HL-60/S4 (cell line): ENCODE data around the gene ACTR10.

Source experiments
- in situ Hi-C: fragments of 300-500 bp; cut with MboI; formaldehyde crosslinking; loops from 2 replicates; pipeline ENCODE4 v1.14.3; 2022; ENCODE audit warnings: low sequenced_read_pairs

Gene ACTR10

DNA sequence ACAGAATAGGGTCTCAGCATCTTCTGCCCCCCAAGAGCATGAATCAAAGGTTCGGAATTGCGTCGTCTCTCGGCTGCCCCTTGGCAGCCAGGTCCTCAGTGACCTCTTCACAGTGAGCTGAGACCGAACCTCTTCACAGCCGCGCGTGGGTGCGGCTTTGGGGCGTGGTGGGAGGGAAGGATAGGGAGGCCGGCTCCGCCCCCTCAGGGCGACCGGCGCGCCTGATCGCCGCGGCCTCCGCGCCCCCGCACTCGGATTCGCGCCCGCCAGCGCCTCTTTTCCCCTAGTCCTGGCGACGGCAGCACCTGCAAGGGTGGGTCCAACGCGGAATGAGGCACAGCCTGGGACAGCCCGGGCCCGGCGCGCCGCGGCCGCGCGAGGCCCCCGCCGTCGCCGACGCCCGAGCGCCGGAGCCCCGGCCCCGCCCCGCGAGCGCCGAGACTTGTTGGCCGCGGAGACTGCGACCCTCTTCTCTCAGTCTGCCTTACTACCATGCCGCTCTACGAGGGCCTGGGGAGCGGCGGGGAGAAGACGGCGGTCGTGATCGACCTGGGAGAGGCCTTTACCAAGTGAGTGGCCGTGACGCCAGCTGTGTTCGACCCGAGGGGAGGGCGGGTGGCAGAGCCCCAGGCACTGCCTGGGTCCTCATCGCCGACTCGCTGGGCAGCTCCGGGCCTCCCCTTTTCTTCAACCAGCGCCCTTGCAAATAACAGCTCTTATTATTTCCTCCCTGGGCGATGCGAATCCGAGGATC, at the start of gene ACTR10:
ACTR10 (plus strand) TSS at position 424 of the 754 bp plus-strand sequence; CDS start at position 493, 69 bp downstream.
- in situ Hi-C loops: no loop called here

DNA sequence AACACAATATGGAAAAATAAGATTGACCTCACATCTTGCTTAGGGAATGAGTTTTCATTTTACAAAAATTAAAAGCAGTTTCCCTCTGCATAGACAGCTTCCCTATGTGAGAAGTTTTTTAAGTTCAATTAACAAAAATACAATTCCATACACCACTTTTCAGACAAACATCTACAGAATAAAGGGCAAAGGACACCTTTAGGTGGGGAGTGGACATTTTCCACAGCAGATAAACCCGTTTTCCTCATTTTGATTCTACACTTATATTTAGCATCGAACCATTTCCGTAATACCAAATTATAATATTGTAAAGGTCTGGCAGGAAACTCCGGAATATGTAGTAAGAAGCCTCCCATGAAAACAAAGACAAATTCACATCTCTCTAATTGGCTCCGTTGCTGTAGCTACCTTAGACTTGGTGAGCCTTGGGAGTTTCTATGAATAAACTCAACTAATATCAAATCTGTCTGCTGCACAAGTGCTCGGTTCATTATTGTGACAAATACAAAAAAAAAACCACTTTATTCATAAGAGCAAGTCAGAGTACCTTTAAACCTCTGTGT, 49.6 kb upstream of the ACTR10 start:
- in situ Hi-C loops: no loop called here

GRCh38 chr14:58151133-58152013, 48.6 kb upstream of the ACTR10 start:
- in situ Hi-C loops: no loop called here

GRCh38 chr14:58152014-58152857, 47.7 kb upstream of the ACTR10 start, which contains the start of gene ARMH4:
ARMH4 (minus strand) TSS chr14:58152213; CDS start chr14:58139358, 12,855 bp downstream.
- in situ Hi-C loops: no loop called here

DNA sequence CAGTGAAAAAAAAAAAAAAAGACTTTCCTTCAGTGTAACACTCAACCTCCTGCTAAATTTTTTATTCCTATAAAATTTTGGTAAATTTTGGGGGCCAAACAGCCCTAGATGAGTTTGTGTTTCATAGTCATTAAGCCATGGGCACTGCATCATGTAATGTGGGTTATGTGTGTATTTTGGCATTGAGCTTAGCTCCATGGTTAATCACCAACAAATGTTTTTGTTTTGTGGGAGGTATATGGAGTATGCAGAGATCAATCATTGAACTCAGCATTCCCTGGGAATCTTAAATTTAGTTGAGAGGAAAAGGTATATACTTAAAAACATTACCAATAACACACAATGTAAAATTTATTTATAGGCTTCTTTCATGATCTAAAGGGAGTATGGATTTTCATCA, 39.4 kb upstream of the ACTR10 start:
- in situ Hi-C loops: no loop called here

DNA sequence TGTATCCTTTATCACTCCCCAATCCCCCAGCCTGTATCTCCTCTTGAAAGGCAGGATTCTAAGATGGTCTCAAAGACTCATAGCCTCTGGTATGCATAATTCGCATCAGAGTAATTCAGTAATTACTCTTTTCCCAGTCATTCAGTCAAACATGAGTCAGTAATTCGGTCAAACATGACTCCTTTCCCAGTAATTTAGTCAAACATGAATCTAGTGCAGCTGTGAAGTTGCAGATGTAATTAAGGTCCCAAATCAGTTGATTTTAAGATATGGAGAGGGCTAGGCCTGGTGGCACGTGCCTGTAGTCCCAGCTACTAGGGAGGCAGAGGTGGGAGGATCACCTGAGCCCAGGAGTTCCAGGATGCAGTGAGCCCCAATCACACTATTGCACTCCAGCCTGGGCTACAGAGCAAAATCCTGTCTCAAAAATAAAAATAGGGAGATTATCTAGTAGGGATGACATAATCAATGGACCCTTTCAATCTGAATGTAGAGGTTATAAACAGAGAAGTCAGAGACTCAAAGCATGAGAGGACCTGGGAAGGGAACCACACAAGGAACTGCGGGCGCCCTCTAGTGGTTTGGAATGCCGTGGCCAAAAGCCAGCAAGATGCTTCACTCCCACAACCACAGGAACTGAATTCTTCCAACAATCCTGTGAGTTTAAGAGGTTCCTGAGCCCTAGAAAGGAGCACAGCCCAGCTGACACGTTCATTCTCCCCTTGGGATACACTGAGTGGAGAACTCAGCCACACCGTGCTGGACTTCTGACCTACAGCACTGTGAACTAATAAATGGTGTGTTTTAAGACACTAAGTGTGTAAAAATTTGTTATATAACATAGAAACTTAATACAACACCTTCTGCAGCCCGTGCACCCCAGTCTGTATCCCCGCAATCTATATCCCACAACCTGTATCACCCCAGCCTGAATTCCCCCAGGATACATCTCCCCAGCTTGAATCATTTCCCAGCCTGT, 33.7 kb upstream of the ACTR10 start:
- in situ Hi-C loops: no loop called here

DNA sequence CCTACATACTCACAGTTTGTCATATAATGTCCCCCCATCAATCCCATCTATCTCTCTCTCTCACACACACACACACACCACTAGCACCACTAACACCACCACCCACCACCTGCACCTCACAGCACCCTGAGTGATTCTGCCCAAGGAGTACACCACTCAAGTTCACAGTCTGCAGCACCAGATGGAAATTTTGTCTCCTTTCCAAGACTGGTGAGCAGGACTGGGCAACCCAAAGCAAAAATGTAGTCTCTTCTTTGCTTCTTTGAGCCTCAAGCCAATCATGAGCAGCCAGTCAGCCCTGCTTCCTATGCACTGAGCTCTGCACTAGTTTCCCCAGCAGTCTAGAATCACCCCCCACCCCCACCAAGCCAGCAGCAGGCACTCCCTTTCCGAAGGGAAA, 32.9 kb upstream of the ACTR10 start:
- in situ Hi-C loops: no loop called here

DNA sequence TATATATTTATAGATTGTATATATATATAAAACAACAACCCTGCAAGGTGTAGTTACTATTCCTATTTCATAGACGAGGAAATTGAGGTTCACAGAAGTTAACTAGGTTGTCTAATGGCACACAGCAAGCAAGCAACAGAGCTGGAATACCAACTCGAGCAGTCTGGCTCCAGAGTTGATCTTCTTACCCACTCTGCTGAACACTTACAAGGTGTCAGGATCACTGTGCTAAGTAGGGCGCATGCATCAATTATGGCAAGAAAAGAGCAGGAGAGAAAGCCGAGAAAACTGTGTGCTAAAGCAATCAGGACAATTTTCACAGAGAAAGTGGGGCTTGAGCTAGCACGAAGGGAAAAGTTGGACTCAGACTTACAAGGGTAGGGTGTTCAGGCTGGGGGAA, 32.1 kb upstream of the ACTR10 start:
- in situ Hi-C loops: no loop called here

- in situ Hi-C loops: no loop called here
These were observed 28.9 kb upstream of the ACTR10 start for GRCh38 chr14:58171090-58171489.

DNA sequence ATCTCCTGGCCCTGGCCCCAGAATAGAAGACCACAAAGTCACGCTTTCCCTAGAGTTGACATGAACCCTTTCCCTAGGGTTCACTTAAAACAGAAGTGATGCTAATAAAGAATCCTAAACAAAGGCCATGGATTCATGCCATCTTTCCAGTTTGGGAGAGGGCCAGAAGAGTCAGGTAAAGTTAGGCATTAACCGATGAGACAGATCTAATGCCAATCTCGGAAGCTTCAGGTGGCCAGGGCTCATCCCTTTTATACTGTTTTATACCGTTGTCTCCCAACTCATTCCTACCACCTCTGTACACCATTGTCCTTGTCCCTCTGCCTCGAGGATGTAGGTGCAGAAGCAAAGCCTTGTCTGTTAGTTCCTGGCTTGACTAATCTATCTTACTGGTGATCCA, 22.8 kb upstream of the ACTR10 start:
- in situ Hi-C loops: no loop called here

DNA sequence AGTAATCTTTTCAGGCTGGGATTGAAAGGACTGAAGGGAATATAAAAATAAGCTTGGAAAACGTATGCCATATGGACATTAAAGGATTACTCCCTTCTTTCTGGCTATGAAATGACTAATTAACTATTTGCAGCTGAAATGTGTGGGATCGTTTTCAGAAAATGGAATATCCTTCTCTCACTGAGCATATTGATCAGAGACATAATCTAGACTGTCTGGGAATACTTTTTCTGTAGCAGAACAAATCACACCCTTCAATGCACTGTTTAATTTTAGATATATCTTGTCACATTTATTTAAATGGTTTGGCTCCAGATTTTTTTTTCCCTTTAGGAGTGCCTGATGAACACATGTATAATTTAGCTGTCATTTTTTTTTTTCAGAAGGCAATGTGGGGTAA, 10.8 kb upstream of the ACTR10 start:
- in situ Hi-C loops: no loop called here

GRCh38 chr14:58191763-58192601, 8.0 kb upstream of the ACTR10 start:
- in situ Hi-C loops: no loop called here

- in situ Hi-C loops: no loop called here
These were observed 6.4 kb upstream of the ACTR10 start for GRCh38 chr14:58193542-58193941.

DNA sequence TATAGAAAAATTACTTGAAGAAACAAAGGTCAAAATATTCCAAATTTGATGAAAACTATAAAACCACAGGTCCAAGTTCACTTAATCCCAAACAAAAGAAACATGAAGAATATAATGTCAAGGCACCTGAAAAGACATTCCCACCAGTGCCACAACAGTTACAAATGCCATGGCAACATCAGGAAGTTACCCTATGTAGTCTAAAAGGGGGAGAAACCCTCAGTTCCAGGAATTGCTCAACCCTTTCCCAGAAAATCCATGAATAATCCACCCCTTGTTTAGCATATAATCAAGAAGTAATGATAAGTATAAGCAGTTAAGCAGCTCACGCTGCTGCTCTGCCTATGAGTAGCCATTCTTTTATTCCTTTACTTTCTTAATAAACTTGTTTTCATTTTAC, 3.8 kb upstream of the ACTR10 start:
- in situ Hi-C loops: no loop called here

GRCh38 chr14:58198086-58198485, 1.9 kb upstream of the ACTR10 start:
- in situ Hi-C loops: no loop called here

DNA sequence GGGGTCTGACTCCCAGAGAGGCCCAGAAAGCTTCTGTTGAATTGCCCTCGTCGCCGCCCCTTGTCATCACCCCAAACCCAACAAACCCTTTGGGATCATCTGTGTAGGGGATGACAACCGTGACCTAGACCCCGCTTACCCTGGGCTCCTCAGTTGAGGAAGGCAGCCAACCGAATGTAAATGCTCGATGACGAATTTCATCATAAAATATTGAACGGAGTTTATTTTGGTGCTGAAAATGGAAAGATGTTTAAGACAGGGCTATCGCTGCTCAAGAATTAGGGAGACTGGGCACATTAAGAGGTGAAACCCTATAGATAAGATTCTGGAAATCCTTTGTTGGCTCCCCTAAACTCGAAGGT, 512 bp downstream of the ACTR10 start:
- in situ Hi-C loops: no loop called here

DNA sequence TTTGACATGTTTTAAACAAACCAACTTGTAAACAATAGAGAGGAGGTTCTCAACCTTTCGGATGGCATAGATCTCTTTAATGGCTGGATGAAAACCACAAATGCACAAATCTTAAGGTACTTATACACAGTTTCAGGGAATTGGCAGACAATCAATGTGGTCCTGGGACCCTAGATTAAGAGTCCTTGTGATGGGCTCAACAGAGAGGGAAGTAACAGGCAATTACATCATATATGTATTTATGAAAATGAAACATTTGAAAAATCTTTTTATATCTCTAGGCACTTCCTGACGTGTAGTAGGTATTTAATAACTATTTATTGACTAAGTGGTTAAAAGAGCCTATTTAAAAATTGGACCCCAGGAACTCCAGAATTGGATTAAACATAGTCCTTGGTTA, 897 bp downstream of the ACTR10 start:
- in situ Hi-C loops: no loop called here

DNA sequence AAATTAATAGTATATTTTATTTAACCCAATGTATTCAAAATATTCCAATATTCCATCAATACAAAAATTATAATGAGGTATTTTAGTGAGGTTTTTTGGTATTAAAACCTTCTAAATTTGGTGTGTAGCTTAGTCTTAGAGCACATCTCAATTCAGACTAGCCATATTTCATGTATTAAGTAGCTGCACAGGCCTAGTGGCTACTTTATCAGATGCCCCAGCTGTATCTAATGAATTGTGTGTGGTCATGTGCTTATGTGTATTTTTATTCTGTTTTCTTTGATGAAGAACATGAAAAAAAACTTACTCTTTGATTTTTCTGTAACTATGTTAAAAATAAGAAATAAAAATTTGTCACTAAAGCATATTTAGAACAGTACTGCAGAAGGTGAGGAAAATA, 13.2 kb downstream of the ACTR10 start:
- in situ Hi-C loops: no loop called here
